ENCODE data around the gene STK11IP. TPM values are rescaled to one million over a fixed set of nuclear protein-coding genes. Genes with fewer than 3 reads are reported as not detected.

STK11IP gene
- total and polyA plus RNA-seq, 2 of the 13 experiments (the other 11 are each of a cell fraction or from before 2014, with no cell fraction given) = 12.8 to 24.0 TPM

DNA sequence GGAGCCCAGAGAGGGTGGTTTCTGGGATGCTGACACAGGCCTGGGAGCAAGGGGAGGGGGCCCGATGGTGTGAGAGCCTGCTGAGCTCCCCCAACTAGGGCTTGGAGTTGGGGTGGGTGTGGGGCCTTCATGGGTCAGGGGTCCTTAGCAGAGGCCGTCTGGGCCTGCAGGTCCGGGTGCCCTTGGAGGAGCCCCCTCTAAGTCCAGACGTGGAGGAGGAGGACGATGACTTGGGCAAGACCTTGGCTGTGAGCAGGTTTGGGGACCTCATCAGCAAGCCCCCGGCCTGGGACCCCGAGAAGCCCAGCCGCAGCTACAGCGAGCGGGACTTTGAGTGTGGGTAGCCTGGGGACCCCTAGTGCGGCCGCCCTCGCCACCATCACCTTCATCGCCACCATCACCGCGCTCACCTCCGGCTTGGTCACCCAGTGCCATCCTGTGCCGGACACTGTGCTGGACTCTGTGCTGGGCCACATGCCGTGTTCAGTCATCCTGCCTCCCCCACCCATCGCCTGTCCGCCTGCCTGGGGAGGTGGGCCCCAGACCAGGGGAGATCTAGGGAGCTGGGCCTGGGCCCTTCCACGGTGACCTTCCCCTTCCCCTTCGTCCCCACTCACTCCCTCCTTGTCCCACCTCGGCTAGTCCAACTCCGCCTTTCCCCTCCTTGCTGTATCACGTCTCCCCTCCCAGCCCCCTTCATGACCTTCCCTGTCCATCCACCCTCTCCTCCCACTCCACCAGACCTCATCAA, 30.8 kb downstream of the STK11IP start (continued):
- TF ChIP-seq, protein P1, sequence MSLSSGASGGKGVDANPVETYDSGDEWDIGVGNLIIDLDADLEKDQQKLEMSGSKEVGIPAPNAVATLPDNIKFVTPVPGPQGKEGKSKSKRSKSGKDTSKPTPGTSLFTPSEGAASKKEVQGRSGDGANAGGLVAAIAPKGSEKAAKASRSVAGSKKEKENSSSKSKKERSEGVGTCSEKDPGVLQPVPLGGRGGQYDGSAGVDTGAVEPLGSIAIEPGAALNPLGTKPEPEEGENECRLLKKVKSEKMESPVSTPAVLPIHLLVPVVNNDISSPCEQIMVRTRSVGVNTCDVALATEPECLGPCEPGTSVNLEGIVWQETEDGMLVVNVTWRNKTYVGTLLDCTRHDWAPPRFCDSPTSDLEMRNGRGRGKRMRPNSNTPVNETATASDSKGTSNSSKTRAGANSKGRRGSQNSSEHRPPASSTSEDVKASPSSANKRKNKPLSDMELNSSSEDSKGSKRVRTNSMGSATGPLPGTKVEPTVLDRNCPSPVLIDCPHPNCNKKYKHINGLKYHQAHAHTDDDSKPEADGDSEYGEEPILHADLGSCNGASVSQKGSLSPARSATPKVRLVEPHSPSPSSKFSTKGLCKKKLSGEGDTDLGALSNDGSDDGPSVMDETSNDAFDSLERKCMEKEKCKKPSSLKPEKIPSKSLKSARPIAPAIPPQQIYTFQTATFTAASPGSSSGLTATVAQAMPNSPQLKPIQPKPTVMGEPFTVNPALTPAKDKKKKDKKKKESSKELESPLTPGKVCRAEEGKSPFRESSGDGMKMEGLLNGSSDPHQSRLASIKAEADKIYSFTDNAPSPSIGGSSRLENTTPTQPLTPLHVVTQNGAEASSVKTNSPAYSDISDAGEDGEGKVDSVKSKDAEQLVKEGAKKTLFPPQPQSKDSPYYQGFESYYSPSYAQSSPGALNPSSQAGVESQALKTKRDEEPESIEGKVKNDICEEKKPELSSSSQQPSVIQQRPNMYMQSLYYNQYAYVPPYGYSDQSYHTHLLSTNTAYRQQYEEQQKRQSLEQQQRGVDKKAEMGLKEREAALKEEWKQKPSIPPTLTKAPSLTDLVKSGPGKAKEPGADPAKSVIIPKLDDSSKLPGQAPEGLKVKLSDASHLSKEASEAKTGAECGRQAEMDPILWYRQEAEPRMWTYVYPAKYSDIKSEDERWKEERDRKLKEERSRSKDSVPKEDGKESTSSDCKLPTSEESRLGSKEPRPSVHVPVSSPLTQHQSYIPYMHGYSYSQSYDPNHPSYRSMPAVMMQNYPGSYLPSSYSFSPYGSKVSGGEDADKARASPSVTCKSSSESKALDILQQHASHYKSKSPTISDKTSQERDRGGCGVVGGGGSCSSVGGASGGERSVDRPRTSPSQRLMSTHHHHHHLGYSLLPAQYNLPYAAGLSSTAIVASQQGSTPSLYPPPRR (CRISPR knock-in tag; IDR thresholded peaks at IDR 0.05; ENCODE audit: borderline replicate concordance) = no peak
- TF ChIP-seq ZNF891 (CRISPR knock-in tag; IDR thresholded peaks at IDR 0.05) = no peak
- no peak for TF ChIP-seq ZNF773 (CRISPR knock-in tag; IDR thresholded peaks at IDR 0.05; ENCODE audit: borderline replicate concordance)
- TF ChIP-seq, protein P2, sequence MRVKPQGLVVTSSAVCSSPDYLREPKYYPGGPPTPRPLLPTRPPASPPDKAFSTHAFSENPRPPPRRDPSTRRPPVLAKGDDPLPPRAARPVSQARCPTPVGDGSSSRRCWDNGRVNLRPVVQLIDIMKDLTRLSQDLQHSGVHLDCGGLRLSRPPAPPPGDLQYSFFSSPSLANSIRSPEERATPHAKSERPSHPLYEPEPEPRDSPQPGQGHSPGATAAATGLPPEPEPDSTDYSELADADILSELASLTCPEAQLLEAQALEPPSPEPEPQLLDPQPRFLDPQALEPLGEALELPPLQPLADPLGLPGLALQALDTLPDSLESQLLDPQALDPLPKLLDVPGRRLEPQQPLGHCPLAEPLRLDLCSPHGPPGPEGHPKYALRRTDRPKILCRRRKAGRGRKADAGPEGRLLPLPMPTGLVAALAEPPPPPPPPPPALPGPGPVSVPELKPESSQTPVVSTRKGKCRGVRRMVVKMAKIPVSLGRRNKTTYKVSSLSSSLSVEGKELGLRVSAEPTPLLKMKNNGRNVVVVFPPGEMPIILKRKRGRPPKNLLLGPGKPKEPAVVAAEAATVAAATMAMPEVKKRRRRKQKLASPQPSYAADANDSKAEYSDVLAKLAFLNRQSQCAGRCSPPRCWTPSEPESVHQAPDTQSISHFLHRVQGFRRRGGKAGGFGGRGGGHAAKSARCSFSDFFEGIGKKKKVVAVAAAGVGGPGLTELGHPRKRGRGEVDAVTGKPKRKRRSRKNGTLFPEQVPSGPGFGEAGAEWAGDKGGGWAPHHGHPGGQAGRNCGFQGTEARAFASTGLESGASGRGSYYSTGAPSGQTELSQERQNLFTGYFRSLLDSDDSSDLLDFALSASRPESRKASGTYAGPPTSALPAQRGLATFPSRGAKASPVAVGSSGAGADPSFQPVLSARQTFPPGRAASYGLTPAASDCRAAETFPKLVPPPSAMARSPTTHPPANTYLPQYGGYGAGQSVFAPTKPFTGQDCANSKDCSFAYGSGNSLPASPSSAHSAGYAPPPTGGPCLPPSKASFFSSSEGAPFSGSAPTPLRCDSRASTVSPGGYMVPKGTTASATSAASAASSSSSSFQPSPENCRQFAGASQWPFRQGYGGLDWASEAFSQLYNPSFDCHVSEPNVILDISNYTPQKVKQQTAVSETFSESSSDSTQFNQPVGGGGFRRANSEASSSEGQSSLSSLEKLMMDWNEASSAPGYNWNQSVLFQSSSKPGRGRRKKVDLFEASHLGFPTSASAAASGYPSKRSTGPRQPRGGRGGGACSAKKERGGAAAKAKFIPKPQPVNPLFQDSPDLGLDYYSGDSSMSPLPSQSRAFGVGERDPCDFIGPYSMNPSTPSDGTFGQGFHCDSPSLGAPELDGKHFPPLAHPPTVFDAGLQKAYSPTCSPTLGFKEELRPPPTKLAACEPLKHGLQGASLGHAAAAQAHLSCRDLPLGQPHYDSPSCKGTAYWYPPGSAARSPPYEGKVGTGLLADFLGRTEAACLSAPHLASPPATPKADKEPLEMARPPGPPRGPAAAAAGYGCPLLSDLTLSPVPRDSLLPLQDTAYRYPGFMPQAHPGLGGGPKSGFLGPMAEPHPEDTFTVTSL (CRISPR knock-in tag; IDR thresholded peaks at IDR 0.05; ENCODE audit: borderline replicate concordance) = no peak
- no peak for TF ChIP-seq MIER3 (CRISPR knock-in tag; IDR thresholded peaks at IDR 0.05; ENCODE audit: borderline replicate concordance)
- TF ChIP-seq, protein P3, sequence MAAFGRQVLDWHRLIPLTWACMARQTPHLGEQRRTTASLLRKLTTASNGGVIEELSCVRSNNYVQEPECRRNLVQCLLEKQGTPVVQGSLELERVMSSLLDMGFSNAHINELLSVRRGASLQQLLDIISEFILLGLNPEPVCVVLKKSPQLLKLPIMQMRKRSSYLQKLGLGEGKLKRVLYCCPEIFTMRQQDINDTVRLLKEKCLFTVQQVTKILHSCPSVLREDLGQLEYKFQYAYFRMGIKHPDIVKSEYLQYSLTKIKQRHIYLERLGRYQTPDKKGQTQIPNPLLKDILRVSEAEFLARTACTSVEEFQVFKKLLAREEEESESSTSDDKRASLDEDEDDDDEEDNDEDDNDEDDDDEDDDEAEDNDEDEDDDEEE (CRISPR knock-in tag; IDR thresholded peaks at IDR 0.05) = no peak
- no peak for TF ChIP-seq SMAD3 (CRISPR knock-in tag; IDR thresholded peaks at IDR 0.05)
- no peak for TF ChIP-seq CBX1 (IDR thresholded peaks at IDR 0.05; ENCODE audit: low read depth)
- TF ChIP-seq, protein P4, sequence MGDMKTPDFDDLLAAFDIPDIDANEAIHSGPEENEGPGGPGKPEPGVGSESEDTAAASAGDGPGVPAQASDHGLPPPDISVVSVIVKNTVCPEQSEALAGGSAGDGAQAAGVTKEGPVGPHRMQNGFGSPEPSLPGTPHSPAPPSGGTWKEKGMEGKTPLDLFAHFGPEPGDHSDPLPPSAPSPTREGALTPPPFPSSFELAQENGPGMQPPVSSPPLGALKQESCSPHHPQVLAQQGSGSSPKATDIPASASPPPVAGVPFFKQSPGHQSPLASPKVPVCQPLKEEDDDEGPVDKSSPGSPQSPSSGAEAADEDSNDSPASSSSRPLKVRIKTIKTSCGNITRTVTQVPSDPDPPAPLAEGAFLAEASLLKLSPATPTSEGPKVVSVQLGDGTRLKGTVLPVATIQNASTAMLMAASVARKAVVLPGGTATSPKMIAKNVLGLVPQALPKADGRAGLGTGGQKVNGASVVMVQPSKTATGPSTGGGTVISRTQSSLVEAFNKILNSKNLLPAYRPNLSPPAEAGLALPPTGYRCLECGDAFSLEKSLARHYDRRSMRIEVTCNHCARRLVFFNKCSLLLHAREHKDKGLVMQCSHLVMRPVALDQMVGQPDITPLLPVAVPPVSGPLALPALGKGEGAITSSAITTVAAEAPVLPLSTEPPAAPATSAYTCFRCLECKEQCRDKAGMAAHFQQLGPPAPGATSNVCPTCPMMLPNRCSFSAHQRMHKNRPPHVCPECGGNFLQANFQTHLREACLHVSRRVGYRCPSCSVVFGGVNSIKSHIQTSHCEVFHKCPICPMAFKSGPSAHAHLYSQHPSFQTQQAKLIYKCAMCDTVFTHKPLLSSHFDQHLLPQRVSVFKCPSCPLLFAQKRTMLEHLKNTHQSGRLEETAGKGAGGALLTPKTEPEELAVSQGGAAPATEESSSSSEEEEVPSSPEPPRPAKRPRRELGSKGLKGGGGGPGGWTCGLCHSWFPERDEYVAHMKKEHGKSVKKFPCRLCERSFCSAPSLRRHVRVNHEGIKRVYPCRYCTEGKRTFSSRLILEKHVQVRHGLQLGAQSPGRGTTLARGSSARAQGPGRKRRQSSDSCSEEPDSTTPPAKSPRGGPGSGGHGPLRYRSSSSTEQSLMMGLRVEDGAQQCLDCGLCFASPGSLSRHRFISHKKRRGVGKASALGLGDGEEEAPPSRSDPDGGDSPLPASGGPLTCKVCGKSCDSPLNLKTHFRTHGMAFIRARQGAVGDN (CRISPR knock-in tag; IDR thresholded peaks at IDR 0.05) = no peak
- TF ChIP-seq MXI1 (IDR thresholded peaks at IDR 0.05; ENCODE audit: borderline replicate concordance, low read depth, low read length) = no peak
- TF ChIP-seq ZNF180 (CRISPR knock-in tag; IDR thresholded peaks at IDR 0.05; ENCODE audit: borderline replicate concordance, low read depth) = no peak
- TF ChIP-seq HNRNPK (IDR thresholded peaks at IDR 0.05; ENCODE audit: low read depth, low read length, poor library complexity, severe bottlenecking) = no peak

Data from HepG2 (cell line).